GM20431 (cell line): Measurements from ENCODE around the gene ERBB4.

Experiments used
- in situ Hi-C: fragments of 300-500 bp; cut with MseI, MboI; formaldehyde crosslinking; loops from one replicate; pipeline ENCODE4 v1.15.0; 2020; ENCODE audit warnings: low sequenced_read_pairs; ENCODE audit not compliant: unreplicated experiment

ERBB4 gene

GRCh38 chr2:211423018-211423417, 1115.6 kb downstream of the ERBB4 start:
- in situ Hi-C loops: no loop called here

- in situ Hi-C loops: no loop called here
Measured at GRCh38 chr2:211417544-211417943, 1121.1 kb downstream of the ERBB4 start.

GRCh38 chr2:211416373-211416772, 1122.2 kb downstream of the ERBB4 start:
- in situ Hi-C loops: no loop called here

DNA sequence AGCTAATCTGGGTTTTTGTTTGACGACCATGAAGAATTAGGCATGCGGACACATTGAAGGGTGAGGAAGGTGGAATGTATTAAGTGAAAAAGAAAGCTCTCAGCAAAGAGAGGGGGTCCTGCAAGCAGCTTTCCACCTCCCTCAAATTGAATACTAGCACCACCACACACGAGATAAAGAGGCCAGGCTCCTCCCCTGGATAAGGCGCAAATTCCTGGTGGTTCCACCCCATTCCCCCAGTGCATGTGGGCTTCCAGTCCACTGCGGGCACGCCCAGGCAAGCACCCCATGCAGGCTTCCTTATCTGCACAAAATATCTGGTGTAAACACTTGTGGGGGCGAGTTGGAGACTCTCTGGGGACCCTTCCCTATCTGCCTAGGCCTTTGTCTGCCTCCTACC, 1124.9 kb downstream of the ERBB4 start:
- in situ Hi-C loops: no loop called here

DNA sequence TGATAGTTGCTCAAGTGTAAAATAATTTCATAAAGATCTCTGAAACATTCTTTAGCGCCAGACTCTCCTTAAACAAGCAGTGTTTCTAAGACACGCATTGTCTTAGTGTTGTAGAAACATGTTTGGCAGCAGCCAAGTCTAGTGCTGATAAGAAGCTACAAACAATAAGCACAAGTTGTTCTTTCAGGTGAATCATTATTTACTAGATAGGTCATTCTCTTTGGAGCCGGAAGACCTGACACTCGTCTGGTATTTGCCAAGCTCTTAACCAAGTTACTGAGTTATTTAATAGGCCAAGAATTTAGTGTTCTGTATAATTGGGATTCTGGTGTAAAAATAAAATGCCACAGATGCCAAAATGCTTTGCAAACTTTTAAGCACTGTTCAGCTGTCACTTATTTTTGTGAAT, 1130.1 kb downstream of the ERBB4 start:
- in situ Hi-C loops: no loop called here

GRCh38 chr2:211407076-211407475, 1131.5 kb downstream of the ERBB4 start:
- in situ Hi-C loops: no loop called here

- in situ Hi-C loops: no loop called here
Measured at GRCh38 chr2:211405036-211405435, 1133.6 kb downstream of the ERBB4 start.

- in situ Hi-C loops: no loop called here
Measured at GRCh38 chr2:211404098-211404497, 1134.5 kb downstream of the ERBB4 start.

- in situ Hi-C loops: no loop called here
Measured at GRCh38 chr2:211401328-211401727, 1137.3 kb downstream of the ERBB4 start.

GRCh38 chr2:211397764-211398163, 1140.8 kb downstream of the ERBB4 start:
- in situ Hi-C loops: no loop called here

DNA sequence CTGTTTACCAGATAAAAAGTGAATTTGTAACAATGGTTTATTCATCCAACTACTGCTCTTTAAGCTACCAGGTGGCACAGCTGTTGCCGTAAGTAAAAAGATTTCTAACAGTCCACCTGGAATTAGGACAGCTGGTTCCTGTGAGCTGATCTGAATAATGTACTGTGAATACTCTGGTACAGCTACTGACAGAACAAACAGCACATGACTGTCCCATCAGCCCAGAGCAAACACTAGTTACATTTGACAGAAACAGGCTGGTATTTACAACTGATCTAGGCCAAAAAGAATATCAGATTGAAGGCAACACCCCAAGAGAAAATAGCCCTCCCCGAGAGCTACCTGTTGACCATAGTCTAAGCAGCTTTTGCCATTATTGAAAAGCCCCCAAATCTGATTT, 1141.8 kb downstream of the ERBB4 start:
- in situ Hi-C loops: no loop called here

DNA sequence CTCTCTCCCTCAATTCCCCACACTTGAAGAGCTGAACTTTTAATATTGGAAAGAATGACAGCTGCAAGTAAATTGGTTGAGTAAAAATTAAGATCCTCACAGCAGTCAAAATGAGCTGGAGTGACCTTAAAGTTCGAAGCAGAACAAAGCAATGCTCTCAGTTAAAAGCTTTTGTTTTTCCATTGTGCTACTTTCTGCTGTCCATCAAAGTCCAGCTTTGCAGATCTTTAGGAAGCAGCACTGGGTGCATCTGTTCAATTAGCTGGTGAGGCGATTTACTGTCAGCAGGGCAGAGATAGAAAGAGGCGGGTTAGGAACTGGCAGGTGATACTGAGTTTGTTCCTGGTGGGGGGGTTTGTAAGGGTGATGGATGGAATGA, 1147.4 kb downstream of the ERBB4 start:
- in situ Hi-C loops: no loop called here

DNA sequence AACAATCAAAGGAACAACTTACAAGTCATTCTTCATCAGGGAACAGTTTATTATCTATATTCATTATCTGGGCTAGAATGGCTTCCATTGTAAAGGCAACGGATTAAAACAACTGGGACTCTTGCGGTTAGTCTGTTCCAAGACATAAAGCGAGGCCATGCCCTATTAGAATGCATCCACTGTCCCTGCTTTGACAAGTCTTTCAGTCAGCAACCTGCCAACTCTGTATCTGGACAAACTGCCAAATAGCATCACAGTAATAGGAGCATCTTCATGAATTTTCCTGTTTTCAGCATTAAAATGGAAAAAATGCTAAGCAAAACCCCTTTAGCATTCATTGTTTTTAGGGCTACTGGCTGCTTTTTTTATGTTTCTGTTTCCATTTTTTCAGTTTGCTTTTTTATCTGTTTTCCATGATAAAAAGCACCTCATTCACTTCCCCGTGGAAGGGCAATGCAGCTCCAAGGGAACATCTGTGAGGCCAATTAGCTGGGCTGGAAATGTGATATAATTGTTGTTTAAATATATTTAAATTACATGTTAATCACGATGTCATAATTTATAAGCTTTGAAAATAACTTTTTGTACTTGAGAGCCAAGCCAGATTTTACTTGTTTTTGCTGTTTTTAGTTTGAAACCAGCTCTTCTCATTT, 1147.9 kb downstream of the ERBB4 start:
- in situ Hi-C loops: no loop called here

GRCh38 chr2:211387734-211388133, 1150.9 kb downstream of the ERBB4 start:
- in situ Hi-C loops: no loop called here

DNA sequence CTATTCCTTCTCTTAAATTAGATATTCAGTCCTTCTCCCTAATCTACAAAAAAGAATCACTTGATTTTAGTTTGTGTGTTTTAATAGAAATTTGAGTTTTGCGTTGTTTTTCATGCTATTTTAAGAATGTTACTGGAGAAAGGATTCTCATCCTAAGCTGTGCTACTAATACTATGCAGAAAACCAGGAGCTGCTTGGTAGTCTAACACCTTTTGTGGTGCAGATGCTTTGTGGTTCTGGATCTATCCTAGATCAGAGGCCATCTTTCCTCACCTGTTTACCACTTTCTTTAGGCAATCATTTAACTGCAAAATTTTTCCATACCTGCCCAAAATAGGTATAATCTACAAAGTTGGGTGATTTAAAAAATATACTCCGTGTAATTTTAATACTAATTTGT, 1158.6 kb downstream of the ERBB4 start:
- in situ Hi-C loops: no loop called here

DNA sequence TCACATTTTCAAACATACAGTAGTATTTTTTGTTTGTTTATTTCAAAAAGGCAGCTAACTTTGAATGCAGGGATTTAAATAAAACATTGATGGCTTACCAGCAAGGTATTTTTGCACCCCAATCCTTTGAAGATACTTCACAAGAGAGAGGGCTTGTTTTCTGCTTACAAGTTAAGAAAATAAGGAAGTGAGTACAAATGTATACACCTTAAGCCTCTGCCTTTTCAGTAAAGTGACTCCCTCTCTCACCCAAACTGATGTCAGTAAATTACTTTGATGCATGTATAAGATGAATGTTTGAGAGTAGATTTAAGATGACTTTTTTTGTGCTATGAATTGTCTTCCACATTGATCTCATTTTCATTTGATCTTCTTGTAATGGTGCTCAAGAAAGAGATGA, 1162.2 kb downstream of the ERBB4 start:
- in situ Hi-C loops: no loop called here

DNA sequence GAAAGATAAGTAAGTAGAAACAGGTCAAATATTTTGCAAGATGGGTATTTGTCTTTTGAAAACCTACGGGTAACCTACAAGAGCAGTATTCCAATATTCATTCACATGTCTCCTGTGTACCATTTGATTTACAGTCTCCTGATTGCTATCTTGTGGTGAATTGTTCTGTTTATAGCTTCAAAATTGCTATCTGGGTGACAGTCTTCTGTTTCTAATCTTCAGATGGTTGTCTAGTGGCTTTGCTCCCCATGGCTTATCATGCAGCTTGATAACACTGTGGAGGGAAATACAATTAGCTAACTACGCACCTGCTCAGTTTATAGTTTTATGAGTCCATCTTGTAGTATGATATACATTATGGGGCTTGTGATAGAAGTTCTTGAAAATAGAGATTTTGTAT, 1165.4 kb downstream of the ERBB4 start:
- in situ Hi-C loops: no loop called here

- in situ Hi-C loops: no loop called here
Measured at GRCh38 chr2:211371465-211371864, 1167.1 kb downstream of the ERBB4 start.

- in situ Hi-C loops: no loop called here
Measured at GRCh38 chr2:211368467-211368866, 1170.1 kb downstream of the ERBB4 start.

- in situ Hi-C loops: no loop called here
Measured at GRCh38 chr2:211367711-211368110, 1170.9 kb downstream of the ERBB4 start.

GRCh38 chr2:211367293-211367692, 1171.3 kb downstream of the ERBB4 start:
- in situ Hi-C loops: no loop called here

GRCh38 chr2:211364911-211365310, 1173.7 kb downstream of the ERBB4 start:
- in situ Hi-C loops: no loop called here

GRCh38 chr2:211361383-211361782, 1177.2 kb downstream of the ERBB4 start:
- in situ Hi-C loops: no loop called here
